ENCODE data around the gene MRAS.
"Not testable (repeated sequence)": the region's sequence is repeated elsewhere in the genome, so short reads cannot be mapped to it uniquely, and the experiment has no call there.

The MRAS gene

DNA sequence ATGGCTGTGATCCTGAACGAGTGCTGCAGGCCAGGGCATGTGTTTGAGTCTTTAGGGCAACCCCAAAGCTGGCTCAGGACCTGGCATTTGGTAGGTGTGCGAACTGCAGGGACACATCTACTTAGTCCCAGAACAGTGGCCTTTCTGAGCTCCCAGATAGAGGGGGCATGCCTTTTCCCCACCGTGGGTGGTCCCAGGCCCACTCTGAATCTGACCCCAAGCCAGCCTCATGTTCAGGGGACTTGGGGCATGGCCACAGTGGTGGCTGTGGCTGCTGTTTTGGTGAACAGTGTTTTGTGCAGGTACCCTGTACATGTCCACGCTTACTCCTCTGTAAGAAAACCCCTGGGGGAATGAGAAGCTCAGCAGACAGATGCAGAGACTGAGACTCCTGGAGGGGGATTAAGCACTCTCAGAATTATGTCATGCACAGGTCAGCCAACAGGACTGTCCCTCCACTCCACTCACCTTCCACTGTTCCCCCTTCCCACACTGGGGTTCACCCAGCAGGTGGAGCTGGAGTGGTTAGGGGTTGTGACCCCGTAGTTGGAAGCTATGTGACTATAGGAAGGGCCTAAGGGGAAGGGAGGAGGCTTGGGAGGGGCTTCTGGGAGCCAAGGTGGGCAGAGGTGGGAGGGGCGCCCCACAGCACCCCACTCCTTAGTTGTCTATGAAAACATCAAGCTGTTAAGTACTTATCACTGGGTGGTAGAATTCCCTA, 102.5 kb downstream of the MRAS start:
- no peak for DNase-seq

DNA sequence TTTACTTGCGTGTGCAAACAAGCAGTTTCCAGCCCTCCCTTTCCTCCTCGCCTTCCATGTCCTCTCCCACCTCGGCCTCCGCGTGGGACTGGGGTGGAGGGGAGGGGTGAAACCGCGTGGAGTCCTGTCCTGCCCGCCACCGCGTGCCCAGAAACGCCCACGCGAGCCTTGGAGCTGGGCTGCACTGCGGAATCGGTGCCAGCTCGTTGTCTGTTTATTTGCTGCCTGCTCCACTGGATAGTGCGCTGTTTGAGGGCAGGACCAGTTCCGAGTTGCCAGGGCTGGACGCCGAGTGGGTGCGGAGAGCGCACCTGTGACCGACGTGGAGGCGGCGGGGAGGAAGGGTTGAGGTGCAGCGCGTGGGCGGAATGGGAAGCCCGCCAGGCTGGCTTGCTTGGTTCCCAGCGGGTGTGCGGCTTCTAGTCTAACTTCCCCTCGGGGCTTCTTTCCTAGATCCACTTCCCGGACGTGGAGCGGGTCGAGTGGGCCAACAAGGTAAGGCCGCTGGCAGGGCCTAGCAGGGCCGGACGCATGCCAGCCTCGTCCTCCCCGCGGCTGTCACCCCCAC, 103.3 kb downstream of the MRAS start:
- DNase-seq, result no peak

DNA sequence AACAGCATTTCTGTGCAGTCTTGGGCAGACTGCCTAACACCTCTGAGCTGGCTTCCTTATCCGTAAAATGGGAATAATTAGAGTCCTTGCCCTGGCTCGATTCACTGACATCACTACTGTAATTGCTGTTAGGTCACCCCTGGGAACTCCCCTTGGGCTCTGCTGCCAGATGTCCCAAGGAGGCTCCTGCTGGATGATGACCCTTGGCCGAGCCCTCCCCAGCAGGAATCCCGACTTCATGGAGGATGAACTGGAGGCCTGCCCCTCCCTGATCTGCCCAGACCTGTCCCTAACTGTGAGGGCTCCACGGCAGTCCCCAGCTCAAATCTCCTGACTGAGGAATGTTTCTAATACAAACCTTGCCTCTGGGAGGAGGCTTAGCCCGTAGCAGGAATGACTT, 104.1 kb downstream of the MRAS start:
- DNase-seq, result no peak

DNA sequence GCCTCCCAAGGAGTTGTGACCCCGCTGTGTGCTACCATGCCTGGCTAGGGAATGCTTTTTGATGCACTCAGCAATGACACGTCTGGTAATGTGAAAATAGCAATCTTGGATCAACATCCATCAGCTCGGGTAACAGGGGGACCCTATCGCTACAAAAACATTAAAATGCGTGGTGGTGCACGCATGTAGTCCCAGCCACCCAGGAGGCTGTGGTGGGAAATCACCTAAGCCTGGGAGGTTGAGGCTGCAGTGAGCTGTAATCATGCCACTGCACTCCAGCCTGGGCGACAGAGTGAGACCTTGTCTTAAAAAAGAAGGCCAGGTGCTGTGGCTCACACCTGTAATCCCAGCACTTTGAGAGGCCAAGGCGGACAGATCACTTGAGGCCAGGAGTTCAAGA, 105.6 kb downstream of the MRAS start:
- DNase-seq, result not testable (repeated sequence)

Measured in CD4-positive, alpha-beta T cell treated with Interleukin-10 for 1 hour (primary cell).